Endodermal cell (in vitro differentiated cells): ENCODE measurements around the gene ZRSR2. TPM values are rescaled to one million over a fixed set of nuclear protein-coding genes. Genes with fewer than 3 reads are reported as not detected.

Source experiments
- DNase-seq: peaks from one replicate; pipeline ENCODE4 v3.0.0-alpha.2; 2017
- H3K27ac ChIP-seq: 2 replicates; pipeline ENCODE4 v1.5.1; 2013; ENCODE audit warnings: mild to moderate bottlenecking, low read depth, low read length, moderate library complexity
- H3K27me3 ChIP-seq: 2 replicates; pipeline ENCODE4 v1.6.1; 2013; ENCODE audit warnings: mild to moderate bottlenecking, low read length, moderate library complexity; ENCODE audit not compliant: insufficient read depth, control insufficient read depth, poor library complexity, severe bottlenecking
- H3K36me3 ChIP-seq: 2 replicates; pipeline ENCODE4 v1.7.0; 2013; ENCODE audit warnings: mild to moderate bottlenecking, low read length, moderate library complexity; ENCODE audit not compliant: control insufficient read depth, insufficient read depth
- H3K4me1 ChIP-seq: one replicate; pipeline ENCODE4 v1.7.0; 2013; ENCODE audit warnings: low read length; ENCODE audit not compliant: control insufficient read depth, insufficient read depth
- H3K4me3 ChIP-seq: 2 replicates; pipeline ENCODE4 v1.5.1; 2013; ENCODE audit warnings: mild to moderate bottlenecking, low read length, moderate library complexity
- H3K9ac ChIP-seq: 2 replicates; pipeline ENCODE4 v1.6.1; 2013; ENCODE audit warnings: mild to moderate bottlenecking, low read length, moderate library complexity; ENCODE audit not compliant: poor library complexity, severe bottlenecking; ENCODE audit errors: extremely low read depth
- H3K9me3 ChIP-seq: 2 replicates; pipeline ENCODE4 v1.6.1; 2013; ENCODE audit warnings: mild to moderate bottlenecking, low read length, moderate library complexity; ENCODE audit not compliant: control insufficient read depth
- H3K27ac Mint-ChIP-seq: 2 replicates; pipeline ENCODE4 v1.8.0; 2020; ENCODE audit warnings: mixed read lengths
- H3K27me3 Mint-ChIP-seq: 2 replicates; pipeline ENCODE4 v1.8.0; 2021; ENCODE audit warnings: mild to moderate bottlenecking, mixed read lengths; ENCODE audit not compliant: insufficient read depth
- H3K36me3 Mint-ChIP-seq: 2 replicates; pipeline ENCODE4 v1.8.0; 2020; ENCODE audit warnings: low read depth, mixed read lengths
- H3K4me1 Mint-ChIP-seq: 2 replicates; pipeline ENCODE4 v1.8.0; 2020; ENCODE audit warnings: mixed read lengths
- H3K4me3 Mint-ChIP-seq: 2 replicates; pipeline ENCODE4 v1.8.0; 2020; ENCODE audit warnings: mild to moderate bottlenecking, moderate library complexity, mixed read lengths
- H3K9me3 Mint-ChIP-seq: 2 replicates; pipeline ENCODE4 v1.8.0; 2020; ENCODE audit warnings: mild to moderate bottlenecking, mixed read lengths
- WGBS, 2 experiments: methylation state at CpG; one replicate each; pipeline versions ENCODE4 v1.1.5 to v1.1.7; 2013; ENCODE audit warnings: missing lambda C conversion rate in 2 of 2, mixed read lengths in 1 of 2; ENCODE audit not compliant: insufficient coverage in 1 of 2, insufficient read length in 1 of 2; 5-methylcytosine and 5-hydroxymethylcytosine counted together
- total RNA-seq, 2 donors: library from RNA; stranded (reverse); fragmentation: NEBNext Ultra II Directional in 1 of 2; extraction: Animal tissue kit (Norgen Biotek cat#: 25700) in 1 of 2; gene quantifications; 2 replicates in 1 of 2; 3 replicates in 1 of 2; pipeline ENCODE4 v1.2.1, GENCODE V29; 2021
- TF ChIP-seq, protein P1 (sequence below): fragments of 200-600 bp; sonication (generic); conservative IDR thresholded peaks from 2 replicates; pipeline ENCODE4 v1.5.0; 2021; ENCODE audit warnings: antibody characterized with exemption, mild to moderate bottlenecking

Gene ZRSR2
- total RNA-seq, 2 donors from 2014 or later, result 7.3 to 18.1 TPM

DNA sequence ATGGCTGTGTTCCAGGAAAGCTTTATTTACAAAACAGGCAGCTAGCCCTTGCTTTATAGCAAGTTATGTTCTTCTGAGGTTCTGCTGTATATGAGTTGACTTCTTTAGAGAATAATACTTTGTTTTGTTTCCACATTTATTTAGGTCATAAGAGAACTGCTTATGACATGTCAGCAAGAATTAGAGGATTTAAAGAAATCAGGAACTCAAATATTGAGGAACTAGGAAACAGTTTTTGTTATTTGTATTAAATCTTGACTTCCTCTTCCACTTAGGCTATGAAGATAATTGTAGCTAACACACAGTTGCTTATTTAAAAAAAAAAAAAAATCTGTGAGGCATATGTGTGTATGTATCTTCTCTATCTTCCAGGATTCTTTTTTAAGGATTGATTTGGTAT lies 14.3 kb downstream of the ZRSR2 start:
- Histone ChIP-seq H3K4me3 (no peak overlapping the region), H3K36me3 (peaks cover 31% of the 10 kb centered on the region), H3K27me3 (no peaks in the 10 kb centered on the region), H3K4me1 (no peaks in the 10 kb centered on the region), H3K9ac (no peak overlapping the region), H3K9me3 (no peaks in the 10 kb centered on the region), H3K27ac (no peak overlapping the region)
- H3K9me3 Mint-ChIP-seq, result no peaks in the 10 kb centered on the region
- TF ChIP-seq, protein P1, sequence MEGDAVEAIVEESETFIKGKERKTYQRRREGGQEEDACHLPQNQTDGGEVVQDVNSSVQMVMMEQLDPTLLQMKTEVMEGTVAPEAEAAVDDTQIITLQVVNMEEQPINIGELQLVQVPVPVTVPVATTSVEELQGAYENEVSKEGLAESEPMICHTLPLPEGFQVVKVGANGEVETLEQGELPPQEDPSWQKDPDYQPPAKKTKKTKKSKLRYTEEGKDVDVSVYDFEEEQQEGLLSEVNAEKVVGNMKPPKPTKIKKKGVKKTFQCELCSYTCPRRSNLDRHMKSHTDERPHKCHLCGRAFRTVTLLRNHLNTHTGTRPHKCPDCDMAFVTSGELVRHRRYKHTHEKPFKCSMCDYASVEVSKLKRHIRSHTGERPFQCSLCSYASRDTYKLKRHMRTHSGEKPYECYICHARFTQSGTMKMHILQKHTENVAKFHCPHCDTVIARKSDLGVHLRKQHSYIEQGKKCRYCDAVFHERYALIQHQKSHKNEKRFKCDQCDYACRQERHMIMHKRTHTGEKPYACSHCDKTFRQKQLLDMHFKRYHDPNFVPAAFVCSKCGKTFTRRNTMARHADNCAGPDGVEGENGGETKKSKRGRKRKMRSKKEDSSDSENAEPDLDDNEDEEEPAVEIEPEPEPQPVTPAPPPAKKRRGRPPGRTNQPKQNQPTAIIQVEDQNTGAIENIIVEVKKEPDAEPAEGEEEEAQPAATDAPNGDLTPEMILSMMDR, result no peak
- no peaks in the 10 kb centered on the region for H3K4me1 Mint-ChIP-seq
- H3K27me3 Mint-ChIP-seq, result no peaks in the 10 kb centered on the region
- no peak overlapping the region for H3K27ac Mint-ChIP-seq
- H3K36me3 Mint-ChIP-seq, result peaks cover 65% of the 10 kb centered on the region
- DNase-seq, result no peak
- H3K4me3 Mint-ChIP-seq, result no peak overlapping the region

DNA sequence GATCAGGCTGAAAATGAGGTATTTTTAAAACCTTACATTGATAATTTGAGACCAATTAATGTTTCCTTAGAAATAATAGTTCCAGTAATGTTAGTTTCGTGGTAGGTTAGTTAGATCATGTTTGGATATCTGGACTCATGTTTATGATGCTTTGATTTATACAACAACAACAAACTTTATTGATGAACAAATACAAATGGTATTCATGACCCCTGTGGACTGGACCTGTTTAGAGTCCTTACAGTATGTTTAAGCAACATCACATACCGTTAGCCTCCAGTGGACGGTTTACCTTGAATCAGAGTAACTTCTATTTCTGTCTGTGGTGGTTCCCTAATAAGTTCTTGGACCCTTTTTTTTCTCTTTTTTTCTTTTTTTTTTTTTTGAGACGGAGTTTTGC lies 18.0 kb downstream of the ZRSR2 start:
- H3K4me1 ChIP-seq, result no peaks in the 10 kb centered on the region
- TF ChIP-seq, protein P1, result no peak
- Mint-ChIP-seq H3K9me3 (no peaks in the 10 kb centered on the region), H3K4me1 (no peaks in the 10 kb centered on the region), H3K4me3 (no peak overlapping the region), H3K36me3 (peaks cover 78% of the 10 kb centered on the region), H3K27me3 (no peaks in the 10 kb centered on the region), H3K27ac (no peak overlapping the region)
- WGBS, 2 experiments, result 100% methylated on average over 2 of the region's 4 CpGs; no CpG with 5 or more reads in 1 of the 2 experiments
- no peak for DNase-seq
- H3K4me3 ChIP-seq, result no peak overlapping the region
- peaks cover 40% of the 10 kb centered on the region for H3K36me3 ChIP-seq
- H3K27me3 ChIP-seq, result no peaks in the 10 kb centered on the region
- H3K9ac ChIP-seq, result no peak overlapping the region
- no peaks in the 10 kb centered on the region for H3K9me3 ChIP-seq
- H3K27ac ChIP-seq, result no peak overlapping the region

- Histone ChIP-seq H3K27me3 (no peaks in the 10 kb centered on the region), H3K9ac (no peak overlapping the region), H3K27ac (no peak overlapping the region), H3K4me3 (no peak overlapping the region), H3K36me3 (peaks cover 47% of the 10 kb centered on the region), H3K4me1 (no peaks in the 10 kb centered on the region), H3K9me3 (no peaks in the 10 kb centered on the region)
- TF ChIP-seq, protein P1, result no peak
- Mint-ChIP-seq H3K27ac (no peak overlapping the region), H3K27me3 (no peaks in the 10 kb centered on the region), H3K36me3 (peaks cover 79% of the 10 kb centered on the region), H3K4me1 (peaks cover 9% of the 10 kb centered on the region), H3K9me3 (no peaks in the 10 kb centered on the region), H3K4me3 (no peak overlapping the region)
- 98% methylated on average over 6 of the region's 8 CpGs; no CpG with 5 or more reads in 1 of the 2 experiments for WGBS, 2 experiments
- no peak for DNase-seq
These were observed 22.1 kb downstream of the ZRSR2 start for GRCh38 chrX:15812192-15812938.
